Stimulated activated memory B cell treated with anti-CD40 and anti-IgM and Interleukin-4, amounts not matched to agents 10 μg/mL and 1 μg/mL and 100 μg/mL, for 72 hours (primary cell): ENCODE results near the gene SLC34A3.

ENCODE experiments used
- ATAC-seq: fragments of 150-1000 bp; cut with Tn5 transposase; 2 replicates; pipeline ENCODE4 v1.10.0; 2021
- H3K27ac Mint-ChIP-seq: one replicate; pipeline ENCODE4 v1.8.0; 2022; ENCODE audit warnings: mild to moderate bottlenecking, mixed read lengths
- H3K27me3 Mint-ChIP-seq: one replicate; pipeline ENCODE4 v1.8.0; 2022; ENCODE audit warnings: mixed read lengths
- H3K36me3 Mint-ChIP-seq: one replicate; pipeline ENCODE4 v1.8.0; 2022; ENCODE audit warnings: mixed read lengths
- H3K4me1 Mint-ChIP-seq: one replicate; pipeline ENCODE4 v1.8.0; 2022; ENCODE audit warnings: mixed read lengths
- H3K4me3 Mint-ChIP-seq: one replicate; pipeline ENCODE4 v1.8.0; 2022; ENCODE audit warnings: mild to moderate bottlenecking, moderate library complexity, mixed read lengths
- H3K9me3 Mint-ChIP-seq: one replicate; pipeline ENCODE4 v1.8.0; 2022; ENCODE audit warnings: mixed read lengths

Gene SLC34A3

DNA sequence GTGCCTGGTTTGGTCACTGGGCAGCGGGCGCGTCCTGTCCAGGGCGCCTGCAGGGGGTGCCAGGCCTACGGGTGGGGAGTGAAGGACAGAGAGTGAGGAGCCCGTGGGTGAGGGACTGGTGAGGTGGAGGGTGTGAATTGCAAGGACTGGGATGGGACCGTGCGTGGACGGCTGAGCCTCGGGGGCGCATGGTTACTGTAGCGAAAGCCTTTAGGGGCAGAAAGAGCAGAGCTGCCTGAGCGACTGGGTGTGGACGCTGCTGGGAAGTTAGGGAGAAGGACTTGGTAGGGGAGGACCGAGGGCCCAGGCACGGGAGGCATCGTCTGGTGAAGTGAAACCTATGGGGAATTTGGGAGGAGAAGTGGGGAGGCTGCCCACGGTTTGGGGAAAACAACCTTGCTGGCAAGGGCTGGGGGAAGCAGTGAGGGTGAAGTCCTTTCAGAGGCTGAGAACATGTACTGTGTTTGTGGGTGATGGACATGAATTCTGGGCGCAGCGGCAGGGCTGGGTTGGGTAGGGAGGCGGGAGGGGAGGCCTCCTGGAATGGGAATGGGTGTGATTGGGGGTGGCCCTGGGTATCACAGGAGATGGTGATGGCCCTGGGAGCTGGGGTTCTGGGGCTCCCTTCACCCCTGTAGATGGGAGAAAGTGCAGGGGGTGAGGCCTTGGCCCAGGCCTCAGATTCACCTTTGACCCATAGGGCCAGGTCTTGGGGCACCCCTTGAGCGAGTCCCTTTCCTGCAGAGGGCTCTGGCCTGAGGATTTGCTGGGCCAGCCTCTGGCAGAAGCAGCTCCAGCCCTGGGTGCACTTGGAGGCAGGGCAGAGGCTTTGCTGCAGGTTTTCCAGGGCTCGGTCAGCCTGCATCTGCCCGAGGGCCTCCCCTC is 45.1 kb downstream of the SLC34A3 start:
- peaks cover 45% of the 10 kb centered on the region for H3K4me1 Mint-ChIP-seq
- peak overlapping the region; percentile 55 for H3K4me3 Mint-ChIP-seq
- no peaks in the 10 kb centered on the region for H3K27me3 Mint-ChIP-seq
- H3K36me3 Mint-ChIP-seq, result peaks cover 10% of the 10 kb centered on the region
- no peaks in the 10 kb centered on the region for H3K9me3 Mint-ChIP-seq
- ATAC-seq, result no peak
- peak overlapping the region; percentile 96 for H3K27ac Mint-ChIP-seq

DNA sequence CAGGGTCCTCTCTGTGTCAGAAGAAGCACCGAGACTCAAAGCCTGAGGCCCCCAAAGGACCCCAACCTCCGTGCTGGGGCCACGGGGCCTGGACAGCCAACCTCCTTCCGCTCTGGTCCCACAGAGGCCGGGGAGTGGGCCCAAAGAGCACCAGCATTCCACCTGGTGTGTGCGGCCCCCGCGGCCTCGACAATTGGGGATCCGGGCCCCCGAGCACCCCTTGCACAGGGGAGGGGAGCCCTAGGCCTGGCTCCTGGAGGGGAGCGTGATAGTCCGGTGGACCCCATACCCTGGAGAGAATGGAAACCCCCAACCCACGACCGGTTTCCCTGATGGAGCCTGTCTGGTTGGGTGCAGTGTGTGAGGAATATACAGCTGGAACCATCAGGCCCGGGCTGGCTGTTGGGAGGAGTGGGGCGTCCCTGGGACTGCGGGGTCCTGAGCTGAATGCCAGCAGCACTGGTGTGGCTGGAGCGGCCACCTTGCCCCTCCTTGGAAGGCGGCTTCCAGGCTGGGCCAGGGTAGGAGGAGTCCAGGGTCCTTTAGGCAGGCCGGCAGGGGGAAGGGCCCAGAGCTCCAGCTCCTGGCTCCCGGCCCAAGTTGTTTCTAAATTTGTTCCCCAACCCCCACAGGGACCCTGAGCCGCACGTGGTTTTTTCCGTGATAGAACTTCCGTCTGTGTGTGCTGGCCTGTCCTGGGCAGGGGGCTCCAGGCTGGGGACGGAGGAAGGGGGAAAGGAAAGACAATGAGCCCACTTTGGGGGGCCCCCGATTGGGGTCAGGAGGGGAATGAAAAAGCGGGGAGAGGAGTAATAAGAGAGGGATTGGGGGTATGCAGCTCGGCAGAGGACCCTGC is 46.0 kb downstream of the SLC34A3 start:
- peaks cover 38% of the 10 kb centered on the region for H3K4me1 Mint-ChIP-seq
- H3K36me3 Mint-ChIP-seq, result peaks cover 10% of the 10 kb centered on the region
- ATAC-seq, result peak; percentile 1
- H3K27me3 Mint-ChIP-seq, result no peaks in the 10 kb centered on the region
- no peaks in the 10 kb centered on the region for H3K9me3 Mint-ChIP-seq
- H3K4me3 Mint-ChIP-seq, result peak overlapping the region; percentile 94
- H3K27ac Mint-ChIP-seq, result peak overlapping the region; percentile 96

DNA sequence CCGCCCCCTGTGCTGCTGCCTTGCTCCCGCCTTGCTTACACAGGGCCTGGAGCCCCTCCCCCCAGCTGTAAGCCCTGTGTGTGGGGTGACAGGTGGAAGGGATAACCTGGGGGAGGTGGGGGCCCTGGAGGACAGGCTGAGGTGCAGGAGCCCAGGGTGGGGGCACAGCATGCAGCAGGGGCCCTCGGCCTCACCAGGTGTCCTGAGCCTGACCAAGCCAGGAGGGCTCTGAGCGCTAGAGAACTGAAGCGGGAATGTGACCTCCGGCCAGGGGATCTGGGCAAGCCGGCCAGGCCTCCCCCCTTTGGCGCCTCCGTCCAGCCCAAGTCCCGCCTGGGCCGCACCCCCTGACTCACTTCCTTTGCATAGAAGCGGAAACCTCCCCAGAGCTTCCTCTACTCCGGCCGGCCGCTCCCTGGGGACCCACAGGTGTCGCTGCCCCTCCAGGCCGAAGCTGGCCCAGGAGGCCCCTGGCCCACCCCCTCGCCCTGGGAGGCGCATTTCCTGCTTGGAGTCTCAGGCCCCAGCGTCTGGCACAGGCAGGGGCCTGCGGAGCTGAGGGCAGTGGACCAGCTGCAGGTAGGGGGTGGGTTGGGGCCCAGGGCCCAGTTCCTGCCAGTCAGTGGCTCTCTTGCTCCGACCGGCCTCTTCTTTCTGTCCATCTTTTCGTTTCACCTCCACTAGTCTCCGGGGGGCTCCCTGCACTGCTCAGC is 46.8 kb downstream of the SLC34A3 start, which contains the start of gene TOR4A:
Gene TOR4A, plus strand, starts transcription at position 398 of the 713 bp plus-strand sequence. CDS start 964 bp downstream, outside the sequence.
- H3K27ac Mint-ChIP-seq, result peak within 1 kb of the TSS; percentile 96
- peaks cover 10% of the 10 kb centered on the region for H3K36me3 Mint-ChIP-seq
- H3K9me3 Mint-ChIP-seq, result no peaks in the 10 kb centered on the region
- H3K4me1 Mint-ChIP-seq, result peaks cover 45% of the 10 kb centered on the region
- no peaks in the 10 kb centered on the region for H3K27me3 Mint-ChIP-seq
- ATAC-seq, result peak; percentile 73
- peak within 1 kb of the TSS; percentile 94 for H3K4me3 Mint-ChIP-seq

DNA sequence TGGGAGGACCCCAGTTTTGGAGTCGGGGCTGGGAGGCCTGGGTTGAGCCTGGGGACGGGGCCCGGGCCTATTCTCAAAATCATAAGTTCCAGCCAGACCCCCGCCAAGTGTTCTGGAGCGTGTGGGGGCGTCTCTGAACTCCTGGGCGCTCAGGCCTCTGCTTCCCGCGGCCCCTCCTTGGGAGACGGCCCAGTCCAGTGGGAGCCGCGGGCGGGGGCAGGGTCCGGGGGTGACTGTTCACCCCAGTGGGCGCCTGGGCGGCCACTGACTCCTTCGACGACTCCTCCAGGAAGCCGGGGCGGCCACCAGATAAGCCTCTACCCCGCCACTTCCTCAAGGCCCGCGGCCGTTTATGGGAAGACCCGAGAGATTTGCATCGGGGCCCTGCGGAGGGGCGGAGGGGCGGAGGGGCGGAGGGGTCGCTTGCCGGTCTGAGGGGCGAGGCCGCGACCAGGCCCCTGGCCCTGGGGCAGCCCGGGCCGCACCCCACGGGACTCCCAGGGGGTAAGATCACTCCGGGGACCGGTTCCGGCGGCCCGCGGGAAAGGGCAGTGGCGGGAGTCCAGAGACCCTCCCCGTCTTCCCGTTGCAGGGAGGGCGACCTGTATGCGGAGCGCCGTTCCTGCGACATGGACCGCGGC is 47.5 kb downstream of the SLC34A3 start:
- Mint-ChIP-seq H3K9me3 (no peaks in the 10 kb centered on the region), H3K36me3 (peaks cover 7% of the 10 kb centered on the region), H3K4me3 (peak overlapping the region; percentile 94), H3K27ac (peak overlapping the region; percentile 96), H3K4me1 (peaks cover 49% of the 10 kb centered on the region), H3K27me3 (no peaks in the 10 kb centered on the region)
- ATAC-seq, result peak; percentile 35

DNA sequence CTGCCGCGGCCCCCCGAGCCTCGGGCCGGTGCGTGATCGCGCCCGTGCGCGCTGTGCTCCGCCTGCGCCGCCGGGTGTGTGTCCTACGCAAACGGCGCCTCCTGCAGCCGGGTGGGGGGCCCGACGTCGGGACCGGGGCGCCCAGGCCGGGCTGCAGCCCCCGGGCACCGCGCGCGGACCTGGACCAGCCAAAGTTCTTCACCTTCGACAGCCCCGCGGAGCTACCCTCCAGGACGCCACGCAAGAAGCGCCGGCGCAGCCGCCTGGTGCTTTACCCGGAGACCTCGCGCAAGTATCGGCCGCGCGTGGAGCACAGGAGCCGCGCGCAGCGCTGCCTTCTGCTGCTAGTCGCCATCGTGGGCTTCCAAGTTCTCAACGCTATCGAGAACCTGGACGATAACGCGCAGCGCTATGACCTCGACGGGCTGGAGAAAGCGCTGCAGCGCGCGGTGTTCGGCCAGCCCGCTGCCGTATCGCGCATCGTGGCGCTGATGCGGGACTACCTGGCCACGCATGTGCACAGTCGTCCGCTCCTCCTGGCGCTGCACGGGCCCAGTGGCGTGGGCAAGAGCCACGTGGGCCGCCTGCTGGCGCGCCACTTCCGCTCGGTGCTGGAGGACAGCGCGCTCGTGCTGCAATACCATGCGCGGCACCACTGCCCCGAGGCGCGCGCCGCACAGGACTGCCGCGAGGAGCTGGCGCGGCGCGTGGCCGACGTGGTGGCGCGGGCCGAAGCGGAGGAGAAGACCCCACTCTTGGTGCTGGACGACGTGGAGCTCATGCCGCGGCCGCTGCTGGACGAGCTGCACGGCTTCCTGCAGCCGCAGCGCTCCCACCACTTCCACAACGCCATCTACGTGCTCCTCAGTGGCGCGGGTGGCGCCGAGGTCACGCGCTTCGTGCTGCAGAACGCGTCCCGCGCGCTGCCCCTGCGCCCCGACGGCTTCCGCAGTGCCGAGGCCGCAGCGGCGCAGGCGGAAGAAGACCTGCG is 48.3 kb downstream of the SLC34A3 start:
- peaks cover 49% of the 10 kb centered on the region for H3K4me1 Mint-ChIP-seq

DNA sequence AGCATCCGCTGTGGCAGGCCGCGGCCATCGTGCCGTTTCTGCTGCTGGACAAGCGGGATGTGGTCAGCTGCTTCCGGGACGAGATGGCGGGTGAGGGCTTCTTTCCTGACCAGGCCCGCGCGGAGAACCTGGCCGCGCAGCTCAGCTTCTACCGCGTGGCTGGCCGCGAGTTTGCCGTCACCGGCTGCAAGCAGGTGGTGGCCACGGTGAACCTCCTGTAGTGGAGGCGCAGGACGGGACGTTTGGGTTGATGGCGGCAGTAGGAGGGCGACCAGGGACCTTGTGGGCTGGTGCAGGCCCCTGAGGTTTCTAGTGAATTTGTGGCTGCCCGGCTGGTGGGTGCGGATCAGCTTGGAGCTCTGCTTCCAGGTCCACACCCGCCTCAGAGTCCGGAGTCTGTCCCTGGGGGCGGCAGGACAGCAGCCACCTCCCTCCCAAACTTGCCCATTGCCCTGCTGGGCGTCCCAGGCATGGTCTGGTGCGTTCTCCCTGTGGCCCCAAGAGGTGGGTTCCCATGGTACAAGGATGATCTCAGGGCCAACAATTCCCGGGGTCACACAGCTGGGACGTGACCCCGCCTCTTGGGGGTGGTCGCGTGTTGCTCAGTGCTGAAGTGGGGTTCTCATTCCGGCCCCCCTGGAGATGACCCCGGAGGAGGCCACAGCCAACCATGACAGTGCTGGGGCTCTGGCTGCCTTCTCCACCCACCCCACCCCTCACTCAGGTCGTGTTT is 49.2 kb downstream of the SLC34A3 start:
- peaks cover 40% of the 10 kb centered on the region for H3K4me1 Mint-ChIP-seq
- H3K4me3 Mint-ChIP-seq, result no peak overlapping the region
- ATAC-seq, result no peak
- H3K36me3 Mint-ChIP-seq, result no peaks in the 10 kb centered on the region
- no peaks in the 10 kb centered on the region for H3K9me3 Mint-ChIP-seq
- no peaks in the 10 kb centered on the region for H3K27me3 Mint-ChIP-seq
- no peak overlapping the region for H3K27ac Mint-ChIP-seq

More for the DNA sequence above, 48.3 kb downstream of the SLC34A3 start:
- Mint-ChIP-seq H3K4me3 (no peak overlapping the region), H3K36me3 (no peaks in the 10 kb centered on the region), H3K27ac (no peak overlapping the region), H3K27me3 (no peaks in the 10 kb centered on the region), H3K9me3 (no peaks in the 10 kb centered on the region)
- ATAC-seq, result no peak

DNA sequence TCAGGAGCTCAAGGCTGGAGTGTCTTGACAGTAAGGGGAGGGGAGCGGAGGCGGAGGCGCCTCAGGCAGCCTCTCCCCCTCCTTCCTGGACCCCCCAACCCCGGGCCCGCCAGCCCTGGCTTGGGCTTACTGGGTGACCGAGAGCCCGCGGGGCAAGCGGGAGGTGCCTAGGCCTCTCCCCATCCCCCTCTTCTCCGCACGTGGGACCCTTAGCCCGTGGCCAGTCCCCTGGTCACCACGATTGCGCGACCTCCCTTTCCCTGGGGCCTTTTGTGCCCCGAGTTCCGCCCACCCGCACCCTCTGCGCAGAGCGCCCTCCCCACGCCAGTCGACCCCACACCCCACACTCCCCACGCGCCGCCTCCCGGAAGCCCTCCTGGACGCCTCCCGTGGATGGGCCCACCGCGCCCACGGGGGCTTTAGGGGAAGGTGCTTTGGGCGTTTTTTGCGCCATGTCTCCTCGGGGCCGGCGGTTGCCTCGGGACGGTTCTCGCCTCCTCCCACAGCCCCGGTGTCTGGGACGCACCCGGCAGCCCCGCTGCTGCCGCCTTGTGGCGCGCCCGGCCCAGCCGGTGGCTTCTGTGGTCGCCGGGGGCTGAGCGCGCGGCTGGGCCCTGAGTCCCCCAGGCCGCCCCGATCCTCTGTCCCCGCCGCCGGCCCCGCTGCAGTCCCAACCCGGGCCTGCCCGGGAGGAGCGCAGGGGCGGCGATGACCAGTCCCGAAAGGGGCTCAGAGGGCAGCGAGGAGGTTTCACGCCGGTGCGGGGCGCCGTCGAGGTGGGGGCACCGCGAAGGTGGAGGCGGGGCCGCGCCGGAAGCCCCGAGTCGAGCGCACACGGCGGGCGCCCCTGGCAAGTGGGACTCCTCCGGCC is 50.0 kb downstream of the SLC34A3 start:
- no peaks in the 10 kb centered on the region for H3K27me3 Mint-ChIP-seq
- no peaks in the 10 kb centered on the region for H3K36me3 Mint-ChIP-seq
- H3K27ac Mint-ChIP-seq, result no peak overlapping the region
- no peaks in the 10 kb centered on the region for H3K9me3 Mint-ChIP-seq
- H3K4me3 Mint-ChIP-seq, result no peak overlapping the region
- peaks cover 33% of the 10 kb centered on the region for H3K4me1 Mint-ChIP-seq
- peak; percentile 25 for ATAC-seq

DNA sequence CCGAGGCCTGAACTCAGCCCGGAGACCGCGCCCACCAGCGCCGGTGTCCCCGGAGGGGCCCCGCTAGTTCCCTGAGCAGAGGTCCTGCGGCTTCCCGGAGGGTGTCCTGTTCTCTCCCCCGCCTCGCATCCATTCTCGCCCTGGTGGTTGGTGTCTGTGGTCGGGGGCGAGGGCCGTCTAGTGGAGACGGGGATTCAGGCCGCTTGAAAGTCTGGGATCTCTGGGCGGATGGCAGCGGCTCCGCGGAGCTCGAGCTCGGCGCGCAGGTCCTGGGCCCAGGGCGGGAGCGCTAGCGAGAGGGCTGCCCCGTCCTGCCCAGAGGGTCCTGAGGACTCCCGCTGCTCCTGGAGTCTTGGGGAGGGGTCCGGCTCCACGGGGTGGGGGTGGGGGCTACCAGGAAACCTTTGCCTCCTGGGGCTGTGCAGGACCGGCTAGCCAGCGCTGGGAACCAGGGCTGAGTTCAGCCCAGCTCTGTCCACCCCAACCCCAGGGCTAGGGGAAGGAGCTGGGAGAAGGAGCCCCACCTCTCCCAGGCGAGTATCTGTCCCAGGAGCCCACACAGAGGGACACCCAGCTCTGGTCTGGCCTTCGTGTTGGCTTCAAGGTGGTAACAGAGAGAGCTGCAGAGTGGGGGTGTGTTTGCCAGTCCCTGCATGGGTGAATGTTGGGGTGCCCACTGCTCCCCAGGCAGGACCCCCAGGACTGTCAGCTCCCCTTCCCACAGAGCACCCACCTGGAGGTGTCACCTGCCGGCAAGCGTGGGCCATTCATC is 50.8 kb downstream of the SLC34A3 start:
- H3K4me1 Mint-ChIP-seq, result peaks cover 33% of the 10 kb centered on the region
- H3K27me3 Mint-ChIP-seq, result no peaks in the 10 kb centered on the region
- ATAC-seq, result no peak
- H3K4me3 Mint-ChIP-seq, result no peak overlapping the region
- no peaks in the 10 kb centered on the region for H3K36me3 Mint-ChIP-seq
- H3K27ac Mint-ChIP-seq, result no peak overlapping the region
- no peaks in the 10 kb centered on the region for H3K9me3 Mint-ChIP-seq
